Heart left ventricle (tissue), 16 donors: ENCODE data around the gene ANXA3. TPM values are rescaled to one million over a fixed set of nuclear protein-coding genes. Genes with fewer than 3 reads are reported as not detected.

Experiments
- ATAC-seq, 4 donors: fragments of 200-7000 bp; cut with Tn5 transposase; one replicate each; pipeline ENCODE4 v1.9.1; 2020 to 2022; ENCODE audit warnings: moderate library complexity in 4 of 4, mild to moderate bottlenecking in 3 of 4, moderate number of reproducible peaks in 1 of 4
- DNase-seq, 5 donors: peaks; one replicate each; pipeline ENCODE4 v3.0.0-alpha.2; 2020
- H3K27ac ChIP-seq, 12 donors: fragments of 200-600 bp; sonication (generic) in 4 of 12; one replicate each; pipeline versions ENCODE4 v1.5.0 to v1.8.0; 2016 to 2022; ENCODE audit warnings: mild to moderate bottlenecking in 2 of 12
- H3K27me3 ChIP-seq, 9 donors: fragments of 200-600 bp; sonication (generic) in 2 of 9; one replicate each; pipeline versions ENCODE4 v1.5.1 to v1.8.0; 2016 to 2022; ENCODE audit warnings: mild to moderate bottlenecking in 3 of 9
- H3K36me3 ChIP-seq, 9 donors: fragments of 200-600 bp; sonication (generic) in 2 of 9; one replicate each; pipeline versions ENCODE4 v1.5.0 to v1.8.0; 2018 to 2022; ENCODE audit warnings: mild to moderate bottlenecking in 2 of 9
- H3K4me1 ChIP-seq, 12 donors: fragments of 200-600 bp; sonication (generic) in 4 of 12; one replicate each; pipeline versions ENCODE4 v1.5.0 to v1.8.0; 2016 to 2022; ENCODE audit warnings: mild to moderate bottlenecking in 3 of 12
- H3K4me3 ChIP-seq, 12 donors: fragments of 200-600 bp; sonication (generic) in 4 of 12; one replicate each; pipeline versions ENCODE4 v1.5.0 to v1.8.0; 2017 to 2022; ENCODE audit warnings: mild to moderate bottlenecking in 9 of 12, moderate library complexity in 4 of 12
- H3K9me3 ChIP-seq, 12 donors: fragments of 200-600 bp; sonication (generic) in 4 of 12; one replicate each; pipeline versions ENCODE4 v1.5.0 to v1.8.0; 2016 to 2022; ENCODE audit warnings: mild to moderate bottlenecking in 1 of 12
- POLR2A ChIP-seq, 2 donors: fragments of 450-650 bp; IDR thresholded peaks; one replicate each; pipeline ENCODE4 v1.6.1; 2017; ENCODE audit warnings: antibody characterized with exemption in 2 of 2, mild to moderate bottlenecking in 2 of 2, moderate library complexity in 2 of 2
- WGBS, 4 donors: extraction: QIAGEN DNeasy Blood & Tissue Kit in 2 of 4; methylation state at CpG; one replicate each; pipeline versions ENCODE4 v1.1.5 to v1.1.7; 2013 to 2018; 5-methylcytosine and 5-hydroxymethylcytosine counted together
- intact Hi-C, 10 donors: fragments of 100-400 bp; cut with DNase I; formaldehyde crosslinking; loops; one replicate each; pipeline versions ENCODE4 v1.11.1 to v1.14.2; 2022
- polyA plus RNA-seq, 2 donors: library from polyadenylated mRNA; stranded (reverse); fragments of 200-250 nt; gene quantifications; one replicate each; pipeline ENCODE4 v1.2.3, GENCODE V29; 2013
- total RNA-seq, 9 donors: library from RNA; depleted of rRNA in 2 of 9; stranded (reverse); fragments of >200 nt in 2 of 9; fragmentation: NEBNext Ultra II Directional in 3 of 9; extraction: Animal tissue kit (Norgen Biotek cat#: 25700) in 3 of 9; gene quantifications; one replicate each; pipeline versions ENCODE4 v1.1.0 to v1.2.4, GENCODE V29; 2016 to 2023
- TF ChIP-seq, protein P1 (sequence below), 12 donors: fragments of 200-600 bp; sonication (generic) in 4 of 12; IDR thresholded peaks; one replicate each; pipeline versions ENCODE4 v1.5.0 to v1.8.0; 2018 to 2022; ENCODE audit warnings: antibody characterized with exemption in 12 of 12, mild to moderate bottlenecking in 5 of 12
- donor health status: ischemic (EF 13 %, LVEDD 7.1; RV severe dilation, severe dysfunction).
- donor health status: healthy with polysubstance abuse.
- donor health status: DM: no; HTN: yes; CAD: no.
- donor health status: DM: no; HTN: no; CAD: no.
- donor health status: ischemic (EF 25% LVEDD 6.9; RV normal size, moderate dysfunction).
- donor health status: ischemic (EF 25% LVEDD 5.7; RV mildly dilated, moderate dysfunction).
- donor health status: healthy.
- donor health status: DM: yes; HTN: yes; CAD: no.
- donor health status: ischemic (EF 35%, LVEDD 5.7; RV mildly dilated, moderate dysfunction).
- donor health status: nonischemic (EF 11% LVEDD 7.7; RV severe dilation, severe dysfunction).
- donor health status: DM: yes; HTN: yes; CAD: no.
- donor health status: PGD.
- donor health status: ischemic (EF 29% LVEDD 5.4; RV normal size, mild dysfunction).
- donor health status: nonischemic (EF 23%, LVEDD 6.1; RV moderate dilation, normal function).

Gene ANXA3
- total and polyA plus RNA-seq, 11 donors, result 12.9 to 119 (median 28.7) TPM

GRCh38 chr4:78578674-78579425 is 27.3 kb downstream of the ANXA3 start:
- H3K27ac ChIP-seq, result no peak overlapping the region
- ATAC-seq, result no peak
- TF ChIP-seq, protein P1, sequence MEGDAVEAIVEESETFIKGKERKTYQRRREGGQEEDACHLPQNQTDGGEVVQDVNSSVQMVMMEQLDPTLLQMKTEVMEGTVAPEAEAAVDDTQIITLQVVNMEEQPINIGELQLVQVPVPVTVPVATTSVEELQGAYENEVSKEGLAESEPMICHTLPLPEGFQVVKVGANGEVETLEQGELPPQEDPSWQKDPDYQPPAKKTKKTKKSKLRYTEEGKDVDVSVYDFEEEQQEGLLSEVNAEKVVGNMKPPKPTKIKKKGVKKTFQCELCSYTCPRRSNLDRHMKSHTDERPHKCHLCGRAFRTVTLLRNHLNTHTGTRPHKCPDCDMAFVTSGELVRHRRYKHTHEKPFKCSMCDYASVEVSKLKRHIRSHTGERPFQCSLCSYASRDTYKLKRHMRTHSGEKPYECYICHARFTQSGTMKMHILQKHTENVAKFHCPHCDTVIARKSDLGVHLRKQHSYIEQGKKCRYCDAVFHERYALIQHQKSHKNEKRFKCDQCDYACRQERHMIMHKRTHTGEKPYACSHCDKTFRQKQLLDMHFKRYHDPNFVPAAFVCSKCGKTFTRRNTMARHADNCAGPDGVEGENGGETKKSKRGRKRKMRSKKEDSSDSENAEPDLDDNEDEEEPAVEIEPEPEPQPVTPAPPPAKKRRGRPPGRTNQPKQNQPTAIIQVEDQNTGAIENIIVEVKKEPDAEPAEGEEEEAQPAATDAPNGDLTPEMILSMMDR (IDR thresholded peaks at IDR 0.05), result no peak
- TF ChIP-seq POLR2A (IDR thresholded peaks at IDR 0.05), result no peak
- H3K4me3 ChIP-seq, result no peak overlapping the region
- DNase-seq, result no peak
- H3K36me3 ChIP-seq, result peaks cover 0 to 55% (median 3%) of the 10 kb centered on the region in 9 donors
- intact Hi-C loops, result no loop called here
- no peaks in the 10 kb centered on the region for H3K27me3 ChIP-seq
- H3K4me1 ChIP-seq, result peaks cover 0 to 11% (median 0%) of the 10 kb centered on the region in 12 donors
- no peaks in the 10 kb centered on the region for H3K9me3 ChIP-seq
- WGBS, 4 donors, result 94 to 98% (median 95%) methylated on average over 3 of the region's 3 CpGs

DNA sequence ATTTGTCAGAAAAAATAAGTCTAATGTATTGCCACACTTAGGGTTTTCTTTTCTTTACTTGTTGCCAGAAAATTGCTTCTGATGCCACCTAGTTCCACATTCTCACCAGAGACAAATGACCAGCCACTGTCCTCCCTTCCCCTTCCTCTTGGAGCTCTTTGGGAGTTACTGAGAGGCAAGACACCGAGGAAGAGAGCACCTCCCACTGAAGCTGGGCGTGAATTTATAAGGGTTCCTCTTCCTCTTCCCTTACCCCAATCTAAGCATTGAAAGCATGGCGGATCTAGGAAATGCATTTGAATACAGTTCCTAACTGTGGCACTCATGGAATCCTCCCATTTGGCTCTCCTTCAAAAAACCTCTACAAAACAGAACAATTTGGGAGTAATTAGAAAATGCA is 30.0 kb downstream of the ANXA3 start:
- Histone ChIP-seq H3K9me3 (no peaks in the 10 kb centered on the region), H3K27me3 (no peaks in the 10 kb centered on the region), H3K36me3 (peaks cover 0 to 71% (median 6%) of the 10 kb centered on the region in 9 donors), H3K4me3 (no peak overlapping the region), H3K27ac (peak overlapping the region in 1 of 12 donors; percentile 44), H3K4me1 (peaks cover 0 to 11% (median 0%) of the 10 kb centered on the region in 12 donors)
- ATAC-seq (peak in 3 of 4 donors; percentile 28 to 85 (median 58)), DNase-seq (peak in 2 of 5 donors; percentile 31 to 34)
- no peak for TF ChIP-seq POLR2A (IDR thresholded peaks at IDR 0.05)
- TF ChIP-seq, protein P1 (IDR thresholded peaks at IDR 0.05), result no peak
- intact Hi-C loops, result no loop called here
- WGBS, 4 donors, result 59 to 84% (median 73%) methylated on average over 3 of the region's 3 CpGs

DNA sequence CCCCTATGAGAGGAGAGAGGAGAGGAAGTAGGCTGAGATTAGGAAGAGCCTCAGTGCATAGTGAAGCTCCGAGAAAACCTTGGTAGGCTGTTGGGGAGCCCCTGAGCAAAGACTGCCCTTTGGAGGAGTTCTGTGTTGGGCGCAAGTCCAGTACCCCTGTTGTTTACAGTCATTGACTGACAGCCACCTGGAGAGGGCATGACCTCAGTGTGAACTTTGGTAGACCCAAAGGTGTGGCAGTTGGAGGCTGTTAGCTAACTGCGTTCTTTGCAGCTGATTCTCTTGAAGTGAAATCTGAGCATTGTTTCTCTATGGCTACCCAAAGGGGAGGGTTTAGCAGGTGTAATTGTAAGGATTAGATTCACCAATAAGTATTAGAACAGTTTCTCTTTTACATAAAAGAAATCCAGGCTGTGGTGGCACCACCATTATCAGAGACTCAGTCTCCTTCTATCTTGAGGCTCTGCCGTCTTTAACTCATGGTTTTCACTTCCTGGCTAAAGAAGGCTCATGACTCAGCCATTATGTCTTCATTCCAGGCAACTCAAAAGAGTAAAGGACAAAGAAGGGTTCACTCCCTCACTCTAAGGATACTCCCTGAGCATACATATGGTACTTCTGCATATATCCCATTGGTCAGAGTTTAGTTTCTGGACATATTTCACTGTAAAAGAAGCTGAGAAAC is 33.4 kb downstream of the ANXA3 start:
- H3K36me3 ChIP-seq, result peaks cover 0 to 63% (median 12%) of the 10 kb centered on the region in 9 donors
- no peaks in the 10 kb centered on the region for H3K27me3 ChIP-seq
- H3K4me1 ChIP-seq, result peaks cover 0 to 11% (median 0%) of the 10 kb centered on the region in 12 donors
- DNase-seq (no peak), ATAC-seq (no peak)
- H3K9me3 ChIP-seq, result no peaks in the 10 kb centered on the region
- no peak overlapping the region for H3K4me3 ChIP-seq
- TF ChIP-seq POLR2A (IDR thresholded peaks at IDR 0.05), result no peak
- TF ChIP-seq, protein P1 (IDR thresholded peaks at IDR 0.05), result no peak
- intact Hi-C loops, result loop anchor here in 1 of 10 donors (5.0 kb wide), 1 partner anchor 33 kb away; the partner anchor contains the start of gene ANXA3
- WGBS, 4 donors, result 89 to 96% (median 93%) methylated on average over 4 of the region's 4 CpGs
- H3K27ac ChIP-seq, result no peak overlapping the region

GRCh38 chr4:78585633-78586032 is 34.1 kb downstream of the ANXA3 start:
- H3K4me3 ChIP-seq, result no peak overlapping the region
- peaks cover 0 to 11% (median under 1%) of the 10 kb centered on the region in 12 donors for H3K4me1 ChIP-seq
- WGBS, 4 donors, result 0 to 67% (median 43%) methylated on average over 1 of the region's 1 CpG
- peaks cover 0 to 56% (median 12%) of the 10 kb centered on the region in 9 donors for H3K36me3 ChIP-seq
- H3K27ac ChIP-seq, result no peak overlapping the region
- ATAC-seq, result no peak
- no peaks in the 10 kb centered on the region for H3K27me3 ChIP-seq
- H3K9me3 ChIP-seq, result no peaks in the 10 kb centered on the region
- TF ChIP-seq POLR2A (IDR thresholded peaks at IDR 0.05), result no peak
- TF ChIP-seq, protein P1 (IDR thresholded peaks at IDR 0.05), result no peak
- no peak for DNase-seq
- intact Hi-C loops, result loop anchor here in 1 of 10 donors (5.0 kb wide), 1 partner anchor 33 kb away; the partner anchor contains the start of gene ANXA3
